ENCODE data around the gene PXMP4.

PXMP4 gene

GRCh38 chr20:33733654-33734576 lies 13.8 kb upstream of the PXMP4 start:
- DNase-seq = peak; percentile 58
- in situ Hi-C loops (cut with MboI; ENCODE audit: low pct_unique_long_range_greater_than_20kb, low sequenced_read_pairs) = no loop called here

GRCh38 chr20:33732166-33732970 lies 12.3 kb upstream of the PXMP4 start:
- in situ Hi-C loops (cut with MboI; ENCODE audit: low pct_unique_long_range_greater_than_20kb, low sequenced_read_pairs) = no loop called here
- peak; percentile 75 for DNase-seq

GRCh38 chr20:33731693-33732165 lies 11.6 kb upstream of the PXMP4 start, which contains the start of gene ZNF341:
ZNF341 (plus strand) TSS chr20:33731996; CDS start chr20:33732022, 26 bp downstream.
- DNase-seq = peak; percentile 92
- in situ Hi-C loops (cut with MboI; ENCODE audit: low pct_unique_long_range_greater_than_20kb, low sequenced_read_pairs) = no loop called here

GRCh38 chr20:33730946-33731692 lies 11.0 kb upstream of the PXMP4 start:
- in situ Hi-C loops (cut with MboI; ENCODE audit: low pct_unique_long_range_greater_than_20kb, low sequenced_read_pairs) = no loop called here
- DNase-seq = no peak

- DNase-seq = no peak
- in situ Hi-C loops (cut with MboI; ENCODE audit: low pct_unique_long_range_greater_than_20kb, low sequenced_read_pairs) = no loop called here
Observed at GRCh38 chr20:33729101-33729500, 9.0 kb upstream of the PXMP4 start.

GRCh38 chr20:33728463-33728862 lies 8.4 kb upstream of the PXMP4 start:
- no peak for DNase-seq
- in situ Hi-C loops (cut with MboI; ENCODE audit: low pct_unique_long_range_greater_than_20kb, low sequenced_read_pairs) = no loop called here

- in situ Hi-C loops (cut with MboI; ENCODE audit: low pct_unique_long_range_greater_than_20kb, low sequenced_read_pairs) = no loop called here
- no peak for DNase-seq
Observed at GRCh38 chr20:33727806-33728205, 7.7 kb upstream of the PXMP4 start.

- DNase-seq = no peak
- in situ Hi-C loops (cut with MboI; ENCODE audit: low pct_unique_long_range_greater_than_20kb, low sequenced_read_pairs) = no loop called here
Observed at GRCh38 chr20:33727115-33727479, 7.0 kb upstream of the PXMP4 start.

- no peak for DNase-seq
- in situ Hi-C loops (cut with MboI; ENCODE audit: low pct_unique_long_range_greater_than_20kb, low sequenced_read_pairs) = no loop called here
Observed at GRCh38 chr20:33725607-33726264, 5.6 kb upstream of the PXMP4 start.

GRCh38 chr20:33724439-33725094 lies 4.5 kb upstream of the PXMP4 start:
- in situ Hi-C loops (cut with MboI; ENCODE audit: low pct_unique_long_range_greater_than_20kb, low sequenced_read_pairs) = no loop called here
- no peak for DNase-seq

GRCh38 chr20:33721391-33722140 lies 1.5 kb upstream of the PXMP4 start:
- DNase-seq = no peak
- in situ Hi-C loops (cut with MboI; ENCODE audit: low pct_unique_long_range_greater_than_20kb, low sequenced_read_pairs) = no loop called here

GRCh38 chr20:33719277-33719988 lies 677 bp downstream of the PXMP4 start:
- in situ Hi-C loops (cut with MboI; ENCODE audit: low pct_unique_long_range_greater_than_20kb, low sequenced_read_pairs) = no loop called here
- no peak for DNase-seq

GRCh38 chr20:33716498-33716897 lies 3.6 kb downstream of the PXMP4 start:
- in situ Hi-C loops (cut with MboI; ENCODE audit: low pct_unique_long_range_greater_than_20kb, low sequenced_read_pairs) = no loop called here
- DNase-seq = no peak

- in situ Hi-C loops (cut with MboI; ENCODE audit: low pct_unique_long_range_greater_than_20kb, low sequenced_read_pairs) = no loop called here
- DNase-seq = no peak
Observed at GRCh38 chr20:33713865-33714367, 6.2 kb downstream of the PXMP4 start.

- no peak for DNase-seq
- in situ Hi-C loops (cut with MboI; ENCODE audit: low pct_unique_long_range_greater_than_20kb, low sequenced_read_pairs) = no loop called here
Observed at GRCh38 chr20:33711446-33711738, 8.7 kb downstream of the PXMP4 start.

GRCh38 chr20:33710681-33711445 lies 9.2 kb downstream of the PXMP4 start:
- no peak for DNase-seq
- in situ Hi-C loops (cut with MboI; ENCODE audit: low pct_unique_long_range_greater_than_20kb, low sequenced_read_pairs) = no loop called here
